ENCODE measurements around the gene CACNB2. TPM values are rescaled to one million over a fixed set of nuclear protein-coding genes. Genes with fewer than 3 reads are reported as not detected.

Gene CACNB2
- total RNA-seq, 1 donor from 2014 or later, result not detected

DNA sequence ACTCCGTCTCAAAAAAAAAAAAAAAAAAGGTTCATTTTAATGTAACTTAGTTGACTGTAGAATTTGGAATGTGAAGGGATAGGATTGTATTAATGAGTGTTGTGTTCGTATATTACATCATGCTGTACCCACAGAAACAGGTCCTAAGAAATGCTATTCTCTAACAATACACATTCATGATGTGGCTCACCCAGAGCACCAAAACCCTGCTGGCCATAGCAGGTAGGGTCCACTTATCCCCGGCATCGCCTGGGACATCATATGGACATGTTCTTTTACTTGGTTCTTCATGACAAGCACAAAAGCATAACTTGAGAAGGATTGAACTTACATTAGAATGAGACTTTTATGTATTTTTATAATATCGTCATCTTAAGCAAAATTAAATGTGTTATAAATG lies 241.5 kb downstream of the CACNB2 start:
- DNase-seq (ENCODE audit: low read depth), result no peak

DNA sequence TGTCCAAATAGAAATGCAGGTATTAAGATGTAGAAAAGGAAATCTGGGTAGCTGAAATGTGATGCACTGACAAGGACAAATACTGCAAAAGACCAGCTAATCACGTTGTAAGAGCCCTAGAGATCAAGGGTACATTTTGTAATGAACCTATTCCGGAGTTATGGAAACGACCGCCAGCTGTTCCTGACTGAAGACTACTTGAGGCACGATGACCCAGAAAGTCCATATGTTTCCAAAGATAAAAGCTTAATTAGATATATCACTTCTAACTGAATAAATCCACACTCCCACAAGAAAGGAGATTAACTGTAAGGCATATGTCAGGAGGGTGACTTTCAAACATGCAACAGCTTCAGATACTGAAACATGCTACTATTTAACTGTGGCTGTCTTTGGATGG lies 257.7 kb downstream of the CACNB2 start:
- DNase-seq (ENCODE audit: low read depth), result no peak

DNA sequence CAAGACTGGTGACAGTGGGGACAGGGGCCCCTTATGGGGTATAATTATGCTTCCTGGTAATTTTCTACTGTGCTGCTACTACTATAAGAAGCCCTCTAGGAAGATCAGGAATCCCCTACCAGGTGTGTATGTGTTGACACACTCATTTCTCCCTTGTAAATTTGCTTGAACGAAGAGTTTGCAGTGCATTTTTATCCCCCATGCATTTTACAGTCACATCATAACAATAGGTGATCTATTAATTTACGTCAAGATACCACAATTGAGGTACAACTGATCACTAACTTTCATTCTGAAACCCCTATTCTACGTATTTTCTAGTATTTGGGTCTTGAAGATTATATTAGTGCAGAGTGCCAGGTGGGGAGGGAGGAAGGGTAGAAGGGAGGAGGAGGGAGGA lies 258.9 kb downstream of the CACNB2 start:
- no peak for DNase-seq (ENCODE audit: low read depth)

DNA sequence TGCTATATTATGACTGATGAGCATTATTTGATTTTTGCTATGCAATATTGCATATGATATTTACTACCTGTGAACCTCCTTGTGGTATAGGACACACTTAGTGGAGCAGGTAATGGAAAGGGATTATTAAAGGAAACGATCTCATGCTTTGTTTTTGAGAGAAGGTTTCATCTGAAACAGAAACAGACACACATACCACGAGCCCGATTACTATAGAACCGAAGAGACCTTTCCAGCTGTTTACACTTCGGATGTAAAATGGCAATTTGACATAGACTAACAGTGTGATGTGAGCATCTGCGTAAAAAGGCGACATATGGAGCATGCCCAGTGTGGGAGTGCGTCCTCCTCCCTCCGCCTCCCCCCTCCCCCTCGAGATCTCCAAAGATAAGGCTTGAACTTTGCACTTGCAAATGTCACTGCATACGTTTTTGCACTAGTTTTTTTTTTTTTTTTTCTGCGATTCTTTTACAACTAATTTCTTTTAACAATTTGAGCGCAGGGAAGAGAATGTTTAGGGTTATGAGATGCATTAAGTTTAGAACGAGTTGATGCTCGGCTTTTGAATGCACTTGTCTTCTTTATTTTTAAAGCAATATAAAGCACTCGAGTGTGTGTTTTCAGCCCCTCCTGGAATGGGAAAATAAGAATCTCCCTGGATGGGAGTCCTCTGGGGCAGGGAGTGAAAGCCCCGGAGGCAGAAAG lies 260.1 kb downstream of the CACNB2 start:
- DNase-seq (ENCODE audit: low read depth), result no peak

DNA sequence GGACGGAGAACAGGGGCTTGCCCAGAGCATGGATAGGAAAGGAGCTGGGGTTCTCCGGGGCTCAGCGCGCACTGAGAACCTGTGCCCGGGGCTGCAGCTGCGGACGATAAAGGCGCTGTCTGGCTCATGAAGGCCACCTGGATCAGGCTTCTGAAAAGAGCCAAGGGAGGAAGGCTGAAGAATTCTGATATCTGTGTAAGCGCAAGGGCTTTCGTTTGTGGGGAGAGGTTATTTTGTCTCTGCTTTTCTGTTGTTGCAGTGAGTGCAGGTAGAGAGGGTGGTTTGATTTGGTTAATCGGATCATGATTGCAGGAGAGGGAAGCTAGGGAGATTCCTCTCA lies 260.7 kb downstream of the CACNB2 start:
- no peak for DNase-seq (ENCODE audit: low read depth)

DNA sequence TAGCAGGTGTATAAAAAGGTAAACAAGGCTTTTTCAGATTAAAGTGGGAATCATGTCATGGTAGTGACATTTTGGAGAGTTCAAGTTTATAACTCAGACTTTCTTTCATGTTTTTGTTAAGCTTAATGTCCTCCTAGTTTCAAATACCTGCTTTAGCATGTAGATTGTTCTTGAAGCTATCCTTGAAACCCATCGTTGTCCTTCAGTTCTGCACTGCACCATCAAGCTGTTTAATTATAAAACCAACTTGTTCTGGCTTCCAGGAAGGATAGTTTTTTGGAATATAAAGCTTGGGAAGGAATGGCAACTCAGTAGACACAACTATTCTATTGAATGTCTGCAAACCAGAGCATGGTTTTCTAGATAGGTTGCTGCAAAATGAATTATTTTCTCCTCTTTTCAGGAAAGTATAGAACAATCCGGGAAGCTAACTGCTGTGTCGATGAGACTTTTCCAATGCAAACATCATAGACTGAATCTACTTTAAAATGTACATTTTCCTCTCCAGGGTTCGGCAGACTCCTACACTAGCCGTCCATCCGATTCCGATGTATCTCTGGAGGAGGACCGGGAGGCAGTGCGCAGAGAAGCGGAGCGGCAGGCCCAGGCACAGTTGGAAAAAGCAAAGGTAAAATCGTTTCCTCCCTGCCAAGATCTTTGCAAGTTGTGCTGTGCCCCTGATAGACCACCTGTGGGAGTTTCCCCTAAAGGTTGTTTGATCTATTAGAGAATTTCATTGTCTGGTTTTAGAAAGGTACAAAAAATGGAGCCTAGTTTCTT lies 261.4 kb downstream of the CACNB2 start:
- DNase-seq (ENCODE audit: low read depth), result no peak

DNA sequence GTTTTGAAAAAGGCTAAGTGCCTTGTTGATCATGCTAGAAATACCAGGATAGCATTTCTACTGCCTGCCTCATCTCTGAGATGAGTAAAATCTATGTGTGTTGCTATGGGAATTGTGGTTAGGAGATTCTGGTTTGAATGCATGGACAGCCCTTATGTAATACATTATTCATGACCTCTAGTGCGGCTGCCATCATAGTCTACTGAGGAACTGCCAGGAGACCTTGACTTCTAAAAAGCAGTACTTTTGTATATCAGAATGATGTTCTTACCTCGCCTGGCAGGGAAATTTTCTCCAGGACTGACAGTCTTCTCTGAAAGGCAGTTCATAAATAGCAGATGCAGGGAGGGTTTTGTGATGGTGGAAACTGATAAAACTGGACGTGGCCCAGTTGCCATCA lies 262.6 kb downstream of the CACNB2 start:
- DNase-seq (ENCODE audit: low read depth), result no peak

DNA sequence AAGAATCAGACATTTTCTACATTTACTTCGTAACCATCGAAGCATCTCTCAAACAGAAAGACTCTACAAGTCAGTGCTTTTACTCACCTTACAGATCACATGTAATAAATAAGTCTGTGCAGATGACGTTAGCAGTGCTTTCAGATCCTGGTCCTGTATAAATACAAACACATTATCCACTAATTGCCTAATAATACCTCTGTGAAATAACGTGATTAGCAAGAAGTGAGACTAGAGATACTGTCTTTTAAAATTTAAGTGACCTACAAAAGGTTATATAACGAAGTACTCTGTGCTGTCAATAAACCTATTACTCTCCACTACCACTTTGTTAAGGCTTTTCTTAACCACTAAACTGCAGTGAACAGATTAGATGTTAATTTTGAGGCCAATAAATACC lies 264.3 kb downstream of the CACNB2 start:
- DNase-seq (ENCODE audit: low read depth), result no peak

DNA sequence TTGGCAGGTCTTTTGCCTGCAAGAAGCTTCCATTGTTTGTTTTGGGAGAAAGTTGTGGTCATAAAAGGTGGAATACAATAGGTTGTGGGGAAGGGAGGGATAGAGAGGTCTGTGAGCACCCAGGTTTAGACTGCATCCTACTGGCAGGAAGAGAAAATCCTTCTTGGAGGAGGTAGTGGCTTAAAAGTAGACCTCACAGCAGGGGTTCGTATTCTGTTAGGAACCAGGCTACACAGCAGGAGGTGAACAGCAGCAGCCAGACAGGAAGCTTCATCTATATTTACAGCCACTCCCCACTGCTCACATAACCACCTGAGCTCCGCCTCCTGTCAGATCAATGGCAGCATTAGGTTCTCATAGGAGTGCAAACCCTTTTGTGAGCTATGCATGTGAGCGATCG lies 265.9 kb downstream of the CACNB2 start:
- no peak for DNase-seq (ENCODE audit: low read depth)

DNA sequence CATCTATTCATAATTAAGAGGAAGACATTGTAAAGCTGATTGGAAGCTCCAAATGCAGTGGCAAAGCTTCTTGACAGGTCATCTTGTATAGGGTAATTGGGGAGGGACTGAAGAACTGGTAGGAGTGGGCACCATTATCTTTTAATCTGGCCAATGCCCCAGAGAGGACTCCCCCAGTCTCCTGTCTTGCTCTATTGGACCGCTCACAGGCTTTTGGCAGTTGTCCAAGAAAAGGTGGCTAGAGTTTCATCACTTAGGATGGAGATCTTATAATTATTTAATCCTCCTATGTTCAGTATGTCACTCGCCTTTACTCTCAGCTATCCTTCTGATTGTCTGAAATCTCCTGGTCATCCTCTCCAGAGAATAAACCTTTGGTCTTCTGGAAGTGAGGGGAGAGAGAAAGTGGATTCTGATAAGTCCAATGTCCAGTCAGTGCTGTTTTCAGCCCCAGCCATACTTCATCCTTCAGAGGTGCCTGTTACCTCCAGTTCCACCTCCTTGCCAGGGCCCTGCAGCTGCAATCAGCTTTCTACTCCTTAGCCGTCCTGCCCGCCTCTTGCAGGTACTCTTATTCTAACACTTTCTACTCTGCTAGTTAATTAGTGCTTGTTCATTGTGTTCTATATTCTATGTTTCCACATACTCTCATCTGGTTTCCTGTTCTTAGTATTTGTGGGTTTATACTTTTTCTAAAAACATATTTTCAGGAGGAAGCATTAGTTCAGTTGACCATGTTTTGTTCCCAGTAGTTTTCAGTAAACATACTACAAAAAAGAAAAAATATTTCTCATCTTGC lies 269.6 kb downstream of the CACNB2 start:
- DNase-seq (ENCODE audit: low read depth), result no peak

DNA sequence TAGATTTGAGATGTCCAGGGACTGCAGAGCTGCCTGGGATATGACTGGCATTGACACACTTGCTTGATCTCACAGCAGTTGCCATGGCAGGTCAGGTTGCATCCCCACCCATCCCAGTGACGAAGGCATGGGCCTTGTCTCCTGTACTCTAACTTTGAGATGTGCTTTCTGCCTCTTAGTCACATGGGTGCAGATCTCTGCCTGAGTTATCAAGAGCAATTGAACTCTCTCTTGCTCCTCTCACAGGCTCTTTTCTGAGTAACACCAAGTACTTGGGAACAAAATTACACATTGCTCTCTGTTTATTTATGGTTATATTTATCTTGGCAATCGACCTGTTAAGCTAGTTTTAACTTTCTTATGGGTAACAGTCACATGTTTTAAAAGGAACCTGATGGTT lies 273.8 kb downstream of the CACNB2 start:
- no peak for DNase-seq (ENCODE audit: low read depth)

DNA sequence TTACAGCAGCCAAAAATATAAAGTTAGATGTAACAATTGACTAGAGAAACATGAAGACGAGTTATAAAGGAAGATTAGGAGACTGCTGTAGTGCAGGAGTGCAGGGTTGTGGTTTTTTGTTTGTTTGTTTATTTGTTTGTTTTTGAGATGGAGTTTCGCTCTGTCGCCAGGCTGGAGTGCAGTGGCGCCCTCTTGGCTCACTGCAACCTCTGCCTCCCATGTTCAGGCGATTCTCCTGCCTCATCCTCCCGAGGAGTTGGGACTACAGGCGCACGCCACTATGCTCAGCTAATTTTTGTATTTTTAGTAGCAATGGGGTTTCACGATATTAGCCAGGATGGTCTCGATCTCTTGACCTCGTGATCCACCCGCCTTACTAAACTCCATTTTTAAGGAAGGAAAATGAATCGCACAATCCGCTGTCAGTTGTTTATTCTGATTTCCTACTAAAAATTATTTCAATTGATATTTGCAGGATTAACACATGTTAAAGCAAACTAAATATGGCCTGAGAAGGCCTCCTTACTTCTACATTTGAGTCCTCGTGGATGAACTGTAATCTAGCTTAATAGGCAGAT lies 277.8 kb downstream of the CACNB2 start:
- no peak for DNase-seq (ENCODE audit: low read depth)

DNA sequence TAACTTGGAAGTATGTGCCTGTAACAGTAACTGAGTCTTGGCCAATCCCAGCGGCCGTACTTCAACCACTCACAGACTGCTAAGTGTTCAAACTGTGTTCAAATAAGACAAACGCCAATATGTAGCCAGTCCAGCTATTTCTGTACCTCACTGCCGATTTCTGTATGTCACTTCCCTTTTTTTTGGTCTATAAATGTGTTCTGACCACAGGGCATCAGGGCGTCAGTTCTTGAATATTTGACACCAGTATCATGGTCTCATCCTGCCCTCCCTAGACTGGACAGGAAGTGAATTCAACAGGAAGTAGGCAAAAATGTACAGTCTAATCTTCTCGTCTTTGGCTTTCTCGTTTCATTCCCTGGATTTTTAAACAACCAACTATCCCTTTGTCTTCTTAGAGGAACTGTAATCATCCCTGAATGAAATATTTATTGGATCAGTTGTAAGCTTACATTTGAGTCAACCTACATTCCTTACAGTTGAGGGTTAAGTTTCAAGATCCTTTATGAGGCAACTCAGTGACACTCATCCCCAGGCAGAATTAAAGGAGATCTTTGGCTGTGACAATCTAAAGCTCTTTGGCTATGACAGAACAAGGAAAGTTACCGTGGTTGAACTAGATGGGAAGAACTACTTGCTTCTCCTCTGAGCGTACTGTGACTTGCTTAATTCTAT lies 278.5 kb downstream of the CACNB2 start:
- DNase-seq (ENCODE audit: low read depth), result no peak

DNA sequence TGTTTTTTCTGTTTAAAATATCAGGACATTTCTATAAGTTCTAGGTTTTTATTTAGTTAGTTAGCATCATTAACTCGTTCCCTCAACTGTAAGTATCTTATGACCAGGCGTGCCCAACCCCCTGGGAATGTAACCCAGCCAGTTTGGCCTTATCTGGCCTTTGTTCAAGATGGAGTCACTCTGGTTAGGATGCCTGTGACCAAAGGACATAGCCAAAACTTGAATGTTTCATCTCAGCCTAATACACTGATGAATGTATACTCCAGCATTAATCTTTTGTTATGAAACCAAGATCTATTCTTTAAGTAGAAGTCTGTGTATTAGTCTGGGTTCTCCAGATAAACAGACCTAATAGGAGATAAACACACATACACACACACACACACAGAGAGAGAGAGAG lies 279.7 kb downstream of the CACNB2 start:
- DNase-seq (ENCODE audit: low read depth), result no peak

DNA sequence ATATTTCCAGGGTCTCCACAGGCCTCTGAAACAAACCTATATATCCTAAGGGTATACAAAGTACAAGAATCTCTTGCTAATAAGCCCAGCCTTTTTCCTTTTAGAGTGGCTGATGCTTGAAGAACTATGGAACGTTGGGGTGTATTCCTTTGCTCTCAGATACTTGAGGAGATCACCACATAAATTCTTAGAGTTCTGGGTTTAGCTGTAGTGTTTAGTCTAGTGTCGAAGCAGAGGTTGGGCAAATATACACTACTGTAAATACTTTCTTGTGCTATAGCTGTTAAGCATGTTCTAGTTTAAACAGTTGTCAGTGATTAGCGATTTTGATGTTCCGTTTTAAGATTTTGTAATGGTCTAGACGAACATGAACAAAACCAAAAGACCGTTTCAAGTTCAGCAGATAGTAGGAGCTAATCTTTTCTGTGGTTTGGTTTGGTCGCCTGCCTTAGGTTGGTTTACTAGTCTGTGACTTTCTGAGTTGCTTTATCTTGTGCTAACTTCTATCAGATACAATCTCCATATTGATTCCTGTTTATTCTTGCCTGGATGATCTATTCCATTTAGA lies 281.6 kb downstream of the CACNB2 start:
- DNase-seq (ENCODE audit: low read depth), result no peak

DNA sequence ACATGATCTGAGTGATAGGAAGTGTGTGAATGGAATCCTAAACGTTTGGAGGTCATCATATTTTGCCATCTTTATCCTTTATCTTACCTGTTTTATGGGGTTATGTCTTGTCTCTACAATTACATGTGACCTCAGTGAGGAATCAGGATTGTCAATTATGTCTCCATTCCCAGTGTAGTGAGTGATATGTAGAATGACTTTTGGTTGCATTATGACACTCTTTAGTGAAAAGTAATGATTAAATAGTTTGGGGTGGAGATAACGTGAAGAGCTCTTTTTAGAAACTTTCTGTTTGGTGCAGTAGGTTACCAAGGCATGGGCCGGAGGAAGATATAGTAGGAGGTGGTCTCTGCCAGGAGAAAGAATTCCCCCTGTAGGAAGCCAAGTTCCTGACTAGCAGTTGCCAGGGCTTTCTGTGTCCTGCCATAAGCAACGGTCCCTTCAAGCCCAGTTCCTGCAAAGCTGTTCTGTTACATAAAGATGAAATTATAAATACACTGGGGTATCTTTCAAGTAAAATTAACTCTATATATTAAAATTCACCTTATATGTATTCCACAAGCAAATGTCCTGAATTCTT lies 282.9 kb downstream of the CACNB2 start:
- DNase-seq (ENCODE audit: low read depth), result no peak

DNA sequence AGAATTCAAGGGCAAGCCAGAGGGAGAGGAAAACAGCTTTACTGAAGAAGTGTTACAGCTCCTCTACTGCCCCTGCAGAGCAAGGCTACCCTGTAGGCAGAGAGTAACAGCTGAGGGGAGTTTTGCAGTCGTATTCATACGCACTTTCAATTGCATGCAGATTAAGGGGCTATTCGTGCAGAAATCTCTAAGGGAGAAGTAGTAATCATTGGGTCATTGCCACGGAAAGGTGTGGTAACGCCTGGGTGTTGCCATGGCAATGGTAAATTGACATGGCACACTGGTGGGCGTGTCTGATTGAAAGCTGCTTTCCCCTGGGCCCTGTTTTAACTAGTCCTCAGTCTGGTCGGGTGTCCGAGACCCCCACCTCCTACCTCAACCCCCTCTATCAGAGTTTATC lies 284.0 kb downstream of the CACNB2 start:
- no peak for DNase-seq (ENCODE audit: low read depth)

DNA sequence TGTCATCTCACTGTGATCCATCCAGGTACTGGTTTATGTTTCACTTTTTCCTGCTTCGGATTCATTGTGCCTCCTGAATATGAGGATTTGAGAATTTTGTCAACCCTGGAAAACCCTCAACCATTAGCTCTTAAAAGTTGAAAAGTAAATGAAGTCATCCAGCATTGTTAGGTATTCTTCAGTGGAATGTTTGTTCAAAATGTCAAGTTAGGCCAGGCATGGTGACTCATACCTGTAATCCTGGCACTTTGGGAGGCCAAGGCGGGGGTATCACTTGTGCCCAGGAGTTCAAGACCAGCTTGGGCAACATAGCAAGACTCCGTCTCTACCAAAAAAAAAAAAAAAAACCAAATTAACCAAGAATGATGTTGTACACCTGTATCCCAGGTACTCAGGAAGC lies 289.1 kb downstream of the CACNB2 start:
- no peak for DNase-seq (ENCODE audit: low read depth)

DNA sequence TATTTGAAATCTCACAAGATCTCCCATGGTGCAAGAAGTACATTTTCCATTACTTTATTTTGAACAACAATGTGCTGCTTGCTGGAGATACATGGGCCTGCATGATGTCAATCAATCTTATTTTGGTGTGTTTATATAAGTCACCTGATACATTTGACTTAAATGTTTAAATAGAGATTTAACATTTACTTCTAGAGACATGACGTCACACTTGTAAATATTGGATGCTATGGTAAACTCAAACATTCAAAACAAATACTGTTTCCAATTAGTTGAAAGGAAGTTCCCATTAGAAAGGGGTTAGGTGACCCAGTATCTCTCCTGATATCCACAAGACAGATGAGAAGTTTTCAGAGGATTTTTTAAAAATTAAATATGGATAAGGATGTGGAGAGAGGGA lies 296.7 kb downstream of the CACNB2 start:
- DNase-seq (ENCODE audit: low read depth), result no peak

DNA sequence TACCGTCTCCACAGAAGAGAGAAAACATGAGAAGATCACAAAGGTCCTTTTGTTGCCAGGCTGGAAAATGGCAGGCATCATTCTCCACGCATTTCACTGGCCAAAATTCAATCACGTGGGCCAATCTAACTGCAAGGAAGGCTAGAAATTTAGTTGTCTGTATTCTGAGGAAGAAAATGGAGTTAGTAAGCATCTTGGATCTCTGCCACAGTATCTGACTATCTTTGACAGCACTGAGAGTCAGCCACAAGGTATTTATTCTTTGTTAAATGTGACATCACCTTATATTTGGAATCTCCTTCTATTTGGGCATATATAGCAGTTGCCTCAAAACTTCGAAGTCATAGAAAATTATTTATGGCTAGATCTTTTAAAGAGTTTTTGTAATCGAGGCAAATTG lies 297.3 kb downstream of the CACNB2 start:
- no peak for DNase-seq (ENCODE audit: low read depth)

Measured in myocyte (in vitro differentiated cells).